Fibroblast of the aortic adventitia (primary cell): ENCODE measurements around the gene GCKR. TPM values are rescaled to one million over a fixed set of nuclear protein-coding genes. Genes with fewer than 3 reads are reported as not detected.
"Not testable (repeated sequence)": the region's sequence is repeated elsewhere in the genome, so short reads cannot be mapped to it uniquely, and the experiment has no call there.

Experiments
- DNase-seq: peaks from one replicate; pipeline ENCODE4 v3.0.0-alpha.2; 2010; ENCODE audit warnings: low read depth
- H3K4me3 ChIP-seq: 2 replicates; pipeline ENCODE4 v1.5.1; 2011; ENCODE audit warnings: low read depth, mild to moderate bottlenecking, control low read depth, low read length, moderate library complexity
- total RNA-seq: library from RNA; depleted of rRNA; stranded (reverse); fragments of >200 nt; gene quantifications from 2 replicates; pipeline ENCODE4 v1.2.3, GENCODE V29; 2012; ENCODE audit warnings: low replicate concordance
- TF ChIP-seq, protein P1 (sequence below): IDR thresholded peaks from 2 replicates; pipeline ENCODE4 v1.5.1; 2011; ENCODE audit warnings: mild to moderate bottlenecking, low read length, control low read depth, inconsistent platforms; ENCODE audit not compliant: insufficient read depth

GCKR gene
- total RNA-seq, 1 donor, result 4.9 TPM

- TF ChIP-seq, protein P1, sequence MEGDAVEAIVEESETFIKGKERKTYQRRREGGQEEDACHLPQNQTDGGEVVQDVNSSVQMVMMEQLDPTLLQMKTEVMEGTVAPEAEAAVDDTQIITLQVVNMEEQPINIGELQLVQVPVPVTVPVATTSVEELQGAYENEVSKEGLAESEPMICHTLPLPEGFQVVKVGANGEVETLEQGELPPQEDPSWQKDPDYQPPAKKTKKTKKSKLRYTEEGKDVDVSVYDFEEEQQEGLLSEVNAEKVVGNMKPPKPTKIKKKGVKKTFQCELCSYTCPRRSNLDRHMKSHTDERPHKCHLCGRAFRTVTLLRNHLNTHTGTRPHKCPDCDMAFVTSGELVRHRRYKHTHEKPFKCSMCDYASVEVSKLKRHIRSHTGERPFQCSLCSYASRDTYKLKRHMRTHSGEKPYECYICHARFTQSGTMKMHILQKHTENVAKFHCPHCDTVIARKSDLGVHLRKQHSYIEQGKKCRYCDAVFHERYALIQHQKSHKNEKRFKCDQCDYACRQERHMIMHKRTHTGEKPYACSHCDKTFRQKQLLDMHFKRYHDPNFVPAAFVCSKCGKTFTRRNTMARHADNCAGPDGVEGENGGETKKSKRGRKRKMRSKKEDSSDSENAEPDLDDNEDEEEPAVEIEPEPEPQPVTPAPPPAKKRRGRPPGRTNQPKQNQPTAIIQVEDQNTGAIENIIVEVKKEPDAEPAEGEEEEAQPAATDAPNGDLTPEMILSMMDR, result no peak
- DNase-seq, result no peak
- no peak overlapping the region for H3K4me3 ChIP-seq
Observed at GRCh38 chr2:27549303-27549702, 52.7 kb downstream of the GCKR start.

DNA sequence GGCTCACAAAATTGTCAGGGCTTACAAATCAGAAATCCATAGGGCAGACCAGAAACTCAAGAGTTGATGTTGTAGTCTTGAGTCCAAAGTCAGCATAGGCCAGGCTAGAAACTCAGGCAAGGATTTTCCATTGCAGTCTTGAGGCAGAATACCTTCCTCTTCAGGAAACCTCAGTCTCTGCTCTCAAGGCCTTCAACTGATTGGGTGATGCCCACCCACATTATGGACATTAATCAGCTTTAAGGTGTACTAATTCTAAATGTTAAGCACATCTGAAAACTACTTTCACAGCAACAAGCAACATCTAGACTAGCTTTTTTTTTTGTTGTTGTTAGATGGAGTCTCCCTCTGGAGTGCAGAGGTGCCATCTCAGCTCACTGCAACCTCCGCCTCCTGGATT, 54.9 kb downstream of the GCKR start:
- no peak for DNase-seq

GRCh38 chr2:27552941-27553340, 56.3 kb downstream of the GCKR start:
- no peak for DNase-seq
- TF ChIP-seq, protein P1, result no peak
- H3K4me3 ChIP-seq, result no peak overlapping the region

More for the DNA sequence above, 54.9 kb downstream of the GCKR start:
- TF ChIP-seq, protein P1, result no peak
- no peak overlapping the region for H3K4me3 ChIP-seq

GRCh38 chr2:27554451-27554850, 57.8 kb downstream of the GCKR start:
- DNase-seq, H3K4me3 ChIP-seq: not testable (repeated sequence)

DNA sequence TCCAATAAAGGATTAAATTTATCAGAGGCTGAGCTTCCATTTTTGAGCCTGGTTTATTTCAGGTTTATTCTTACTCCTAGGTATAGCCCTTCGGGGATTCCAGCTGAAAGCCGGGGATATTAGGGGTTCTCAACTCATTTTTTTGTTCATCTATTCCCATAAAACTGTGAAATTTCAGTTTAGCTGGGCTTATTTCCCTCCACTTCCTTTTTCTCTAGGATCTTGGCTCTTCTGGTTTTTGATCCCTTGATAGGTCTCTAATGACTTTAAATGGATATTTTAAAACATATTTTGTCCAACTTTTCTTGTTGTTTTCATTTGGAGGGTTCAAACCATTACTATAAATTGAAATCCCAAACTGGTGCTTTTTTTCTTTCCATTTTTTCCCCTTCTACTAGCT, 62.6 kb downstream of the GCKR start:
- TF ChIP-seq, protein P1, result no peak
- H3K4me3 ChIP-seq, result no peak overlapping the region
- no peak for DNase-seq

GRCh38 chr2:27561060-27561459, 64.4 kb downstream of the GCKR start:
- TF ChIP-seq, protein P1, result no peak
- H3K4me3 ChIP-seq, result no peak overlapping the region
- DNase-seq, result no peak

DNA sequence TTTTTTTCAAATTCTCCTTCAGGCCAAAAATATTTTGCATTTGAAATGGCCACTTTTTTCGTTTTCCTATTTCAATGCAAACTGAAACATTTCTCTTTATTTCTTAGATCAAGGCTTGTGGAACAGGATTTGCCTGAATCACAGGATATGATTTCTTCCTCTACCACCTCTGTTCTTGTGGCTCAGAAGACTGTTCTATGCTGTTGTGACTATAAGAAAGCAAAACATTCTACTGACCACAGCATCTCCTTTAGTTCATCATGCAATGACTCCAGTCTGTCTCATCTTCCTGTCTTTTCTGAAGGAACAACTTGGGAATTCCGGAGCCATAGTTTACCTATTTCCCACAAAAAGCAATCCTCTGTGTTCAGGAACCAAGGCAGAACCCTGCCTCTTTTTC, 70.0 kb downstream of the GCKR start:
- TF ChIP-seq, protein P1, result no peak
- no peak overlapping the region for H3K4me3 ChIP-seq
- DNase-seq, result peak; percentile 47
